Astrocyte (in vitro differentiated cells and primary cell): ENCODE measurements around the gene MGAT5. TPM values are rescaled to one million over a fixed set of nuclear protein-coding genes. Genes with fewer than 3 reads are reported as not detected.

Experiments used
- DNase-seq: peaks from one replicate; pipeline ENCODE4 v3.0.0-alpha.2; 2010; ENCODE audit warnings: low read depth
- FAIRE-seq: peaks from 2 replicates; lab custom pipeline; 2011; peaks lifted over from hg19 to GRCh38; lab: Jason Lieb, UNC
- H2AFZ ChIP-seq: 2 replicates; pipeline ENCODE4 v1.6.0; 2012; ENCODE audit warnings: low read depth, low read length, inconsistent platforms
- H3K27ac ChIP-seq: 2 replicates; pipeline ENCODE4 v1.5.1; 2011; ENCODE audit warnings: low read depth, low read length, inconsistent platforms
- H3K27me3 ChIP-seq: 2 replicates; pipeline ENCODE4 v1.6.0; 2011; ENCODE audit warnings: low read length, inconsistent platforms; ENCODE audit not compliant: insufficient read depth
- H3K36me3 ChIP-seq: 2 replicates; pipeline ENCODE4 v1.5.1; 2011; ENCODE audit warnings: low read length, inconsistent platforms; ENCODE audit not compliant: insufficient read depth
- H3K4me1 ChIP-seq: 2 replicates; pipeline ENCODE4 v1.5.1; 2011; ENCODE audit warnings: low read length, inconsistent platforms; ENCODE audit not compliant: insufficient read depth
- H3K4me2 ChIP-seq: 2 replicates; pipeline ENCODE4 v1.6.0; 2012; ENCODE audit warnings: low read length, inconsistent platforms
- H3K4me3 ChIP-seq: 2 replicates; pipeline ENCODE4 v1.5.1; 2011; ENCODE audit warnings: low read depth, mild to moderate bottlenecking, low read length, inconsistent platforms; ENCODE audit not compliant: insufficient read depth
- H3K79me2 ChIP-seq: 2 replicates; pipeline ENCODE4 v1.6.0; 2012; ENCODE audit warnings: mild to moderate bottlenecking, low read length, inconsistent platforms; ENCODE audit not compliant: insufficient read depth
- H3K9ac ChIP-seq: 2 replicates; pipeline ENCODE4 v1.6.0; 2012; ENCODE audit warnings: mild to moderate bottlenecking, low read length, inconsistent platforms
- H3K9me3 ChIP-seq: 2 replicates; pipeline ENCODE4 v1.5.1; 2012; ENCODE audit warnings: low read depth, mild to moderate bottlenecking, low read length, inconsistent platforms; ENCODE audit not compliant: insufficient read depth
- H4K20me1 ChIP-seq: 2 replicates; pipeline ENCODE4 v1.6.0; 2012; ENCODE audit warnings: low read length, inconsistent platforms; ENCODE audit not compliant: insufficient read depth
- H3K27ac Mint-ChIP-seq: one replicate; pipeline ENCODE4 v1.8.0; 2021; ENCODE audit warnings: mild to moderate bottlenecking, mixed read lengths; ENCODE audit not compliant: unreplicated experiment
- H3K27me3 Mint-ChIP-seq: one replicate; pipeline ENCODE4 v1.8.0; 2021; ENCODE audit warnings: low read depth, mixed read lengths; ENCODE audit not compliant: unreplicated experiment
- H3K36me3 Mint-ChIP-seq: one replicate; pipeline ENCODE4 v1.8.0; 2021; ENCODE audit warnings: low read depth, mixed read lengths; ENCODE audit not compliant: unreplicated experiment
- H3K4me1 Mint-ChIP-seq: one replicate; pipeline ENCODE4 v1.8.0; 2021; ENCODE audit warnings: low read depth, mixed read lengths; ENCODE audit not compliant: unreplicated experiment
- H3K4me3 Mint-ChIP-seq: one replicate; pipeline ENCODE4 v1.8.0; 2021; ENCODE audit warnings: mild to moderate bottlenecking, moderate library complexity, mixed read lengths; ENCODE audit not compliant: unreplicated experiment
- H3K9me3 Mint-ChIP-seq: one replicate; pipeline ENCODE4 v1.8.0; 2021; ENCODE audit warnings: mild to moderate bottlenecking, mixed read lengths; ENCODE audit not compliant: unreplicated experiment
- EZH2 ChIP-seq: IDR thresholded peaks from 2 replicates; pipeline ENCODE4 v1.6.1; 2012; ENCODE audit warnings: mild to moderate bottlenecking, low read length, inconsistent platforms; ENCODE audit not compliant: insufficient read depth
- total RNA-seq: library from RNA; stranded (reverse); gene quantifications from 2 replicates; pipeline ENCODE4 v1.2.1, GENCODE V29; 2021
- TF ChIP-seq, protein P1 (sequence below): IDR thresholded peaks from 2 replicates; pipeline ENCODE4 v1.5.1; 2011; ENCODE audit warnings: low read depth, mild to moderate bottlenecking, inconsistent platforms, low read length, moderate library complexity; ENCODE audit not compliant: insufficient read depth

The MGAT5 gene
- total RNA-seq, 1 donor from 2014 or later, result 80.2 TPM

DNA sequence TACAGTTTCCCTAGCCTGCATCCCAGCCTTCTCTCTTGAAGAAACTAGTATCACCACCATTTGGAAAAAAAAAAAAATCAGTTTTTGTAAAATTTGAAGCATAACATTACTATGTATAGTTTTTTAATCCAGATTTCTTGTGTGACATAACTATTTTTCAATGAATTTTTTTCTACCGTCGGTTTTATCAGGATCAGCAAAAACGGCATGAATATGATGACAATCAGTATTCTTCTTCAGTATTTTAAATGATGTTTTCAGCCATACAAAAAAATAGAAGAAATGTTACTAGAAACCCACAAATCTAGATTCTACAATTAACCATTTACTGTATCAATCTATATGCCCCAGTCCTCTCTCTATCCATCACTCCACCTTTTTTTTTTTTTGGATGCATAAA lies 103.9 kb downstream of the MGAT5 start:
- no peak overlapping the region for H3K4me2 ChIP-seq
- H3K4me1 ChIP-seq, result no peaks in the 10 kb centered on the region
- H3K27me3 ChIP-seq, result no peaks in the 10 kb centered on the region
- H3K9ac ChIP-seq, result no peak overlapping the region
- peaks cover 6% of the 10 kb centered on the region for H3K36me3 Mint-ChIP-seq
- H3K27ac ChIP-seq, result no peak overlapping the region
- no peak overlapping the region for H3K4me3 Mint-ChIP-seq
- H3K79me2 ChIP-seq, result no peaks in the 10 kb centered on the region
- no peak overlapping the region for H2AFZ ChIP-seq
- no peaks in the 10 kb centered on the region for H3K36me3 ChIP-seq
- H3K9me3 ChIP-seq, result no peaks in the 10 kb centered on the region
- H3K9me3 Mint-ChIP-seq, result no peaks in the 10 kb centered on the region
- H3K27me3 Mint-ChIP-seq, result no peaks in the 10 kb centered on the region
- H3K4me3 ChIP-seq, result no peak overlapping the region
- TF ChIP-seq, protein P1, sequence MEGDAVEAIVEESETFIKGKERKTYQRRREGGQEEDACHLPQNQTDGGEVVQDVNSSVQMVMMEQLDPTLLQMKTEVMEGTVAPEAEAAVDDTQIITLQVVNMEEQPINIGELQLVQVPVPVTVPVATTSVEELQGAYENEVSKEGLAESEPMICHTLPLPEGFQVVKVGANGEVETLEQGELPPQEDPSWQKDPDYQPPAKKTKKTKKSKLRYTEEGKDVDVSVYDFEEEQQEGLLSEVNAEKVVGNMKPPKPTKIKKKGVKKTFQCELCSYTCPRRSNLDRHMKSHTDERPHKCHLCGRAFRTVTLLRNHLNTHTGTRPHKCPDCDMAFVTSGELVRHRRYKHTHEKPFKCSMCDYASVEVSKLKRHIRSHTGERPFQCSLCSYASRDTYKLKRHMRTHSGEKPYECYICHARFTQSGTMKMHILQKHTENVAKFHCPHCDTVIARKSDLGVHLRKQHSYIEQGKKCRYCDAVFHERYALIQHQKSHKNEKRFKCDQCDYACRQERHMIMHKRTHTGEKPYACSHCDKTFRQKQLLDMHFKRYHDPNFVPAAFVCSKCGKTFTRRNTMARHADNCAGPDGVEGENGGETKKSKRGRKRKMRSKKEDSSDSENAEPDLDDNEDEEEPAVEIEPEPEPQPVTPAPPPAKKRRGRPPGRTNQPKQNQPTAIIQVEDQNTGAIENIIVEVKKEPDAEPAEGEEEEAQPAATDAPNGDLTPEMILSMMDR, result no peak
- no peak for TF ChIP-seq EZH2
- H3K27ac Mint-ChIP-seq, result no peak overlapping the region
- no peak for FAIRE-seq
- no peaks in the 10 kb centered on the region for H3K4me1 Mint-ChIP-seq
- no peak for DNase-seq
- H4K20me1 ChIP-seq, result no peaks in the 10 kb centered on the region

- no peak overlapping the region for H2AFZ ChIP-seq
- no peak overlapping the region for H3K27ac ChIP-seq
- H3K27me3 ChIP-seq, result no peaks in the 10 kb centered on the region
- H3K9me3 ChIP-seq, result no peaks in the 10 kb centered on the region
- H3K9ac ChIP-seq, result no peak overlapping the region
- Mint-ChIP-seq H3K36me3 (peaks cover 10% of the 10 kb centered on the region), H3K27me3 (no peaks in the 10 kb centered on the region), H3K9me3 (no peaks in the 10 kb centered on the region), H3K4me3 (no peak overlapping the region), H3K4me1 (no peaks in the 10 kb centered on the region), H3K27ac (no peak overlapping the region)
- H3K79me2 ChIP-seq, result no peaks in the 10 kb centered on the region
- H4K20me1 ChIP-seq, result no peaks in the 10 kb centered on the region
- H3K4me1 ChIP-seq, result no peaks in the 10 kb centered on the region
- DNase-seq (peak; percentile 25), FAIRE-seq (no peak)
- no peak overlapping the region for H3K4me2 ChIP-seq
- H3K4me3 ChIP-seq, result no peak overlapping the region
- no peak for TF ChIP-seq EZH2
- TF ChIP-seq, protein P1, result no peak
- H3K36me3 ChIP-seq, result no peaks in the 10 kb centered on the region
Observed at GRCh38 chr2:134359367-134360081, 105.7 kb downstream of the MGAT5 start.
